KMS-11 (cell line): ENCODE data around the gene GRAMD2A.

Source experiments
- H2AFZ ChIP-seq: fragments of 200-600 bp; sonication (generic); 2 replicates; pipeline ENCODE4 v1.6.1; 2016; ENCODE audit warnings: antibody characterized with exemption, mixed run types, low read depth
- H3K27ac ChIP-seq: fragments of 200-600 bp; sonication (generic); 2 replicates; pipeline ENCODE4 v1.6.1; 2016; ENCODE audit warnings: mild to moderate bottlenecking, mixed run types
- H3K27me3 ChIP-seq: fragments of 200-600 bp; sonication (generic); 2 replicates; pipeline ENCODE4 v1.6.1; 2017; ENCODE audit warnings: mild to moderate bottlenecking, low read depth, mixed run types, moderate library complexity; ENCODE audit not compliant: insufficient read depth
- H3K36me3 ChIP-seq: fragments of 200-600 bp; sonication (generic); 2 replicates; pipeline ENCODE4 v1.6.1; 2017; ENCODE audit warnings: mild to moderate bottlenecking, mixed run types; ENCODE audit not compliant: insufficient read depth
- H3K4me1 ChIP-seq: fragments of 200-600 bp; sonication (generic); 2 replicates; pipeline ENCODE4 v1.6.1; 2016; ENCODE audit warnings: mild to moderate bottlenecking, low read depth, mixed run types; ENCODE audit not compliant: poor library complexity, severe bottlenecking
- H3K4me2 ChIP-seq: fragments of 200-600 bp; sonication (generic); 2 replicates; pipeline ENCODE4 v1.7.0; 2016; ENCODE audit warnings: mild to moderate bottlenecking, mixed run types
- H3K4me3 ChIP-seq: fragments of 200-600 bp; sonication (generic); IDR thresholded peaks from 2 replicates; pipeline ENCODE4 v1.6.1; 2017; ENCODE audit warnings: low read depth, low read length, mixed read lengths; ENCODE audit not compliant: insufficient read depth
- H3K79me2 ChIP-seq: fragments of 200-600 bp; sonication (generic); 2 replicates; pipeline ENCODE4 v1.6.1; 2016; ENCODE audit warnings: low read depth, mixed run types; ENCODE audit not compliant: insufficient read depth
- H3K9ac ChIP-seq: fragments of 200-600 bp; sonication (generic); 2 replicates; pipeline ENCODE4 v1.6.1; 2016; ENCODE audit warnings: mild to moderate bottlenecking, mixed run types
- H4K20me1 ChIP-seq: fragments of 200-600 bp; sonication (generic); 2 replicates; pipeline ENCODE4 v1.6.1; 2016; ENCODE audit warnings: mild to moderate bottlenecking, mixed run types; ENCODE audit not compliant: insufficient read depth
- TF ChIP-seq, protein P1 (sequence below): fragments of 200-600 bp; sonication (generic); conservative IDR thresholded peaks from 2 replicates; pipeline ENCODE4 v1.6.1; 2017; ENCODE audit warnings: low read depth, mild to moderate bottlenecking, antibody characterized with exemption, low read length, moderate library complexity, mixed read lengths

The GRAMD2A gene

DNA sequence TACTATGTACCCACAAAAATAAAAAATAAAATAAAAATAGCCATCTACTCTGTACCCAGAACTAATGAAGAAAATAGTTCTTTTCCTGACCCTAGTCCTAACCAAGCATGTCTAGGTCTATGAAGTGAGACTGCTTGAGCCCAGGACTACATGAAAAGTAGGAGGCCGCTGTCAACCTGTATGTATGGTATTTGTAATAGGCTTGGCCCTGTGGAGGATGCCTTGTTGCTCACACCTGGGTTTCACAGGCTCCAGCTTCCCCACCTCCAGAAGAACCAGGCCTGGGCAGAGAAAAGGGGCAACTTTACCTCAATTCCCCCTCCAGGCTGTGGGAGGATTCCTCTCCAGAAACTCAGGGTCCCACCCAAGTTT, 40.3 kb upstream of the GRAMD2A start:
- peak overlapping the region; percentile 92; the same call in 1 of the 2 replicates for H3K4me2 ChIP-seq

DNA sequence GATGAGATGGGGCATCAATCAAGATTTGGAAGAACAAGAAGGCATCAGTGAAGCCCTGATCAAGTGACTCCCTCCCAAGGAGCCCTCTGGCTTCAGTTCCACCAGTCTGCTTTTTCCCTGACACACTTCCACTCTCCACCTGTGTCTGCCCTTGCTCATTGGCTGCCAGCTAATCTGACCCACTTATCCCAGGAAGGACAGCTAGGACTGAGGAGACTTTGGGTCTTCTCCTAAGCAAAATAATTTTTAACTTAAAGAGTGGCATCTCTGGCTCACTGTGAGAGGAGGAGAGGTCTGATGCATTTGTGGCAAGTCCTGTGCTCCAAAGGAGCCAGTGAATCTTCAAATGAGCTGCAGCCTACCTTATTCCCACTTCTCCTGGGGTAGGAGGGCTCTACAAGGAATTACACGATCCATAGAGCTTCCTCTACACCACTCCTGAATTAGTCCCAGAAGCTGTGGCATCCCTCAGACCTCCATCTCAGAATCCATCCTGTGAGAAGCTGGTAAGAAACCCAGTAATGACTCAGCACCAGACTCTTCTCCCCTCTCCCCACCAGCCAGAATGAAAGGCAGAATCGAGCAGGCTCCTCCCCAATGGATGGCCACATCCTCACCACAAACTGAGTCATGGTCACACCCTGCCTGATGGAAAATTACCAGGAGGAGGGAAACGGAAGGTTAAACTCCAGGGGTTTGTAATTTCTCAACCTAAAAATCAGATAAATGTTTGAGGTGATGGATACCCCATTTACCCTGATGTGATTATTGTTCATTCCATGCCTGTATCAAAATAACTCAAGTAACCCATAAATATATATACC, 39.7 kb upstream of the GRAMD2A start:
- H3K79me2 ChIP-seq, result 0 out of 2 replicates have a peak, but pooled peaks cover 6% of the 10 kb centered on the region
- no peaks in the 10 kb centered on the region for H3K27me3 ChIP-seq
- peak overlapping the region; percentile 9 for H2AFZ ChIP-seq
- no peaks in the 10 kb centered on the region for H4K20me1 ChIP-seq
- TF ChIP-seq, protein P1, sequence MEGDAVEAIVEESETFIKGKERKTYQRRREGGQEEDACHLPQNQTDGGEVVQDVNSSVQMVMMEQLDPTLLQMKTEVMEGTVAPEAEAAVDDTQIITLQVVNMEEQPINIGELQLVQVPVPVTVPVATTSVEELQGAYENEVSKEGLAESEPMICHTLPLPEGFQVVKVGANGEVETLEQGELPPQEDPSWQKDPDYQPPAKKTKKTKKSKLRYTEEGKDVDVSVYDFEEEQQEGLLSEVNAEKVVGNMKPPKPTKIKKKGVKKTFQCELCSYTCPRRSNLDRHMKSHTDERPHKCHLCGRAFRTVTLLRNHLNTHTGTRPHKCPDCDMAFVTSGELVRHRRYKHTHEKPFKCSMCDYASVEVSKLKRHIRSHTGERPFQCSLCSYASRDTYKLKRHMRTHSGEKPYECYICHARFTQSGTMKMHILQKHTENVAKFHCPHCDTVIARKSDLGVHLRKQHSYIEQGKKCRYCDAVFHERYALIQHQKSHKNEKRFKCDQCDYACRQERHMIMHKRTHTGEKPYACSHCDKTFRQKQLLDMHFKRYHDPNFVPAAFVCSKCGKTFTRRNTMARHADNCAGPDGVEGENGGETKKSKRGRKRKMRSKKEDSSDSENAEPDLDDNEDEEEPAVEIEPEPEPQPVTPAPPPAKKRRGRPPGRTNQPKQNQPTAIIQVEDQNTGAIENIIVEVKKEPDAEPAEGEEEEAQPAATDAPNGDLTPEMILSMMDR, result no peak
- H3K9ac ChIP-seq, result peak overlapping the region; percentile 72
- H3K4me1 ChIP-seq, result peaks cover 34% of the 10 kb centered on the region
- H3K36me3 ChIP-seq, result no peaks in the 10 kb centered on the region
- H3K4me3 ChIP-seq, result no peak overlapping the region
- peak overlapping the region; percentile 92 for H3K4me2 ChIP-seq
- H3K27ac ChIP-seq, result peak overlapping the region; percentile 81

More for the DNA sequence above, 40.3 kb upstream of the GRAMD2A start:
- no peaks in the 10 kb centered on the region for H4K20me1 ChIP-seq
- no peak overlapping the region for H2AFZ ChIP-seq
- TF ChIP-seq, protein P1, result no peak
- 0 out of 2 replicates have a peak, but pooled peaks cover 2% of the 10 kb centered on the region for H3K79me2 ChIP-seq
- H3K4me1 ChIP-seq, result peaks cover 28% of the 10 kb centered on the region
- H3K36me3 ChIP-seq, result no peaks in the 10 kb centered on the region
- H3K27me3 ChIP-seq, result no peaks in the 10 kb centered on the region
- H3K9ac ChIP-seq, result peak overlapping the region; percentile 72; the same call in 1 of the 2 replicates
- H3K4me3 ChIP-seq, result no peak overlapping the region
- H3K27ac ChIP-seq, result peak overlapping the region; percentile 81

DNA sequence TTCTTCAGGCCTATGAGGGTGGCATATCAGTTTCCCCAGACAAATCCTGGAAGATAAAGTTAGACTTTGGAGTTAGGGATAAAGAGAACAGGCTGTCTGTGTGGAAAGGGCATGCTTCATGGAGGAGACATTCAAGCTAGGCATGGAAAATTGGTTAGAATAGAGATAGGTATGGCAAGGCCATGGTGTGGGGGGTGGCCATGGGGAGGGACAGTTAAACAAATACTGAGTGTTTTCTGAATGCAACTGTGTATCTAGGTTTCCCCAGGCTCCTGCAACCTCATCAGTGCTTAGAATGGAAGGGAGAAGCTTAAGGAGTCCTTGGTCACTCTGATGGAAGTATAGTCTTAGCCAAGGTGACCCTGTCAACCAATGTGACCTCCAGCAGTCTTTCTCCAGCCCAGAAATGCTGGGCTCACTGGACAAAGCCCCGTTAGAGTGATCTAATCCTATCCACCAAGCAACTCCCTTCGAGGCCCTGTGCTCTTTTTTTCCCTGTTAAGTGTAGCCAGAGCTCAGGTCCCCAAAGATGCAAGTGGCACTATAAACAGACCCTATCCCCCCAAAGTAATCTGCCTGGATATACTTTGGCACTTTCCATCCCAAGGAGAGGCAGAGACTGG, 38.9 kb upstream of the GRAMD2A start:
- Histone ChIP-seq H3K36me3 (no peaks in the 10 kb centered on the region), H3K9ac (peak overlapping the region; percentile 72; the same call in 1 of the 2 replicates), H3K27ac (peak overlapping the region; percentile 81), H3K4me1 (peaks cover 35% of the 10 kb centered on the region), H2AFZ (no peak overlapping the region), H3K4me2 (peak overlapping the region; percentile 92), H3K27me3 (no peaks in the 10 kb centered on the region), H4K20me1 (no peaks in the 10 kb centered on the region), H3K4me3 (no peak overlapping the region), H3K79me2 (0 out of 2 replicates have a peak, but pooled peaks cover 6% of the 10 kb centered on the region)
- TF ChIP-seq, protein P1, result no peak

DNA sequence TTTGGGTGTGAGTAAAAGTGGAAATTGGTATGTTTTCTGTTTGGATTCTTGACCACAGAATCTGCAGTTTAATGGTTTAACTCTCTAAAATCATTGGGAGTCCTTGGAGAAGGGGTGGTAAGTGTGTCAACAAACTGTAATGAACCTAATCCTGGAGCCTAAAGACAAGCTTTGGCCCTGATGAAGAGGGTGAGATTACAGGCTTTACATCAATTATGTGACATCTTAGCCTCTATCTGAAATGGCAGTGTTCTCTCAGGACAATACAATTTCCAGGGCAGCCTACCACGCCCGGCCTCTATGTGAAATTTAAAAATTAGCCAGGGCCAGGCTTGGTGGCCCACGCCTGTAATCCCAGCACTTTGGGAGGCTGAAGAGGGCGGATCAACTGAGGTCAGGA, 37.7 kb upstream of the GRAMD2A start:
- no peak overlapping the region for H3K27ac ChIP-seq
- no peak overlapping the region for H3K4me2 ChIP-seq

More for the DNA sequence above, 37.7 kb upstream of the GRAMD2A start:
- no peak overlapping the region for H3K9ac ChIP-seq
- H3K4me3 ChIP-seq, result no peak overlapping the region
- peaks cover 35% of the 10 kb centered on the region for H3K4me1 ChIP-seq
- H2AFZ ChIP-seq, result no peak overlapping the region
- H3K79me2 ChIP-seq, result peaks cover 13% of the 10 kb centered on the region; the same call in 1 of the 2 replicates
- TF ChIP-seq, protein P1, result no peak
- no peaks in the 10 kb centered on the region for H3K27me3 ChIP-seq
- no peaks in the 10 kb centered on the region for H4K20me1 ChIP-seq
- H3K36me3 ChIP-seq, result no peaks in the 10 kb centered on the region
